ENCODE results near the gene BEND7. TPM values are rescaled to one million over a fixed set of nuclear protein-coding genes. Genes with fewer than 3 reads are reported as not detected.

BEND7 gene
- total and polyA plus RNA-seq, 8 donors = 4.6 to 32.1 (median 21.0) TPM

DNA sequence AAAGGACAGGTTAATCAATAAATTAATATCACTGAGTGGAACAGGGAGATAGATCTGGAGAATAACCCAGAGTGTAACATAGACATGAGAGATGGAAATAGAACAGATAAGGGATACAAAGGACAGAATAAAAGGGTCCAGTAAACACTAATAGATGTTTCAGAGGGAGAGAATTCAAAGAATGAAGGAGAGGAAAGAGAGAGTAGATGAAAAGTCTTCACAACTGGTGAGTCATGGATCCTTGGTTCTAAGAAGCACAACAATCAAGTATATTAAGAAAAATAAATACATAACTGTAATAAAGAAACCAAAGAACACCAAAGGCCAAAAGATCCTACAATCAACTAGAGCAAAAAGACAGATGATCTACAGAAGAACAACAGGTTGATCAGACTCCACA, 66.3 kb downstream of the BEND7 start:
- Histone ChIP-seq H3K9me3 (no peaks in the 10 kb centered on the region), H3K27ac (no peak overlapping the region), H3K4me1 (no peaks in the 10 kb centered on the region), H3K4me3 (no peak overlapping the region), H3K27me3 (no peaks in the 10 kb centered on the region), H3K36me3 (peaks cover 0 to 39% (median 11%) of the 10 kb centered on the region in 4 donors)
- no peak for DNase-seq
- TF ChIP-seq CTCF (IDR thresholded peaks at IDR 0.05) = no peak
- no peak for TF ChIP-seq EP300 (IDR thresholded peaks at IDR 0.05)
- TF ChIP-seq POLR2AphosphoS5 (IDR thresholded peaks at IDR 0.05) = no peak
- intact Hi-C loops (cut with DNase I; ENCODE audit: low total_unique reads) = no loop called here

- DNase-seq = no peak
- intact Hi-C loops (cut with DNase I; ENCODE audit: low total_unique reads) = no loop called here
- no peaks in the 10 kb centered on the region for H3K9me3 ChIP-seq
Observed at GRCh38 chr10:13458687-13459012, 70.2 kb downstream of the BEND7 start.

GRCh38 chr10:13457958-13458686, 70.7 kb downstream of the BEND7 start:
- intact Hi-C loops (cut with DNase I; ENCODE audit: low total_unique reads) = no loop called here

More at GRCh38 chr10:13458687-13459012, 70.2 kb downstream of the BEND7 start:
- Histone ChIP-seq H3K27ac (no peak overlapping the region), H3K4me3 (no peak overlapping the region), H3K36me3 (peaks cover 0 to 42% (median 5%) of the 10 kb centered on the region in 4 donors), H3K4me1 (no peaks in the 10 kb centered on the region), H3K27me3 (no peaks in the 10 kb centered on the region)
- TF ChIP-seq POLR2A (IDR thresholded peaks at IDR 0.05) (no peak), EP300 (IDR thresholded peaks at IDR 0.05) (no peak), POLR2AphosphoS5 (IDR thresholded peaks at IDR 0.05) (no peak), CTCF (IDR thresholded peaks at IDR 0.05) (no peak)
- 81 to 97% (median 93%) methylated on average over 4 of the region's 4 CpGs for WGBS, 5 donors

DNA sequence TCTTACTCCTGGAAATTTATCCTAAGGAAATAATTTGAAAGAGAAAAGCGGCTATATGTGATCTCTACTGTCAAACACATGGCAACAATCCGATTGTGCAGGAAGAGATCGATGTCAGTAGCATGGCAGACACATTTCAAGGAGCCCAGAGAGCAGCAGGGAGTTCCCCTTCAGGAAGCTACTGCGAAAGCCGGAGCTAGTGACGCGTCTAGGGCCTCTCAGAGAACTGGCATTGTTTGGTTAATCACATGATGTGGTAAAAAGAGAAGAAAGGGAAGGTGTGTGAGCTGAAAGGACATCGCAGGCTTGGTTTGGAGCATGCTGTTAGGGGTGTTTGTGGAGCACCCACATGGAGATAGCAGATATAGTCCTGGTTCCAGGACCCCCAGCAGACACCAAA, 74.9 kb downstream of the BEND7 start:
- H3K27me3 ChIP-seq = no peaks in the 10 kb centered on the region
- no peak overlapping the region for H3K4me3 ChIP-seq
- no peaks in the 10 kb centered on the region for H3K9me3 ChIP-seq
- no peaks in the 10 kb centered on the region for H3K4me1 ChIP-seq
- no peak for TF ChIP-seq EP300 (IDR thresholded peaks at IDR 0.05)
- no peak for TF ChIP-seq CTCF (IDR thresholded peaks at IDR 0.05)
- TF ChIP-seq POLR2A (IDR thresholded peaks at IDR 0.05) = no peak
- H3K27ac ChIP-seq = no peak overlapping the region
- DNase-seq = peak in 1 of 2 donors; percentile 16
- intact Hi-C loops (cut with DNase I; ENCODE audit: low total_unique reads) = no loop called here
- H3K36me3 ChIP-seq = peaks cover 0 to 31% (median 10%) of the 10 kb centered on the region in 4 donors
- 58 to 79% (median 71%) methylated on average over 8 of the region's 8 CpGs for WGBS, 5 donors

More at GRCh38 chr10:13457958-13458686, 70.7 kb downstream of the BEND7 start:
- H3K27me3 ChIP-seq = no peaks in the 10 kb centered on the region
- no peak for TF ChIP-seq CTCF (IDR thresholded peaks at IDR 0.05)
- TF ChIP-seq EP300 (IDR thresholded peaks at IDR 0.05) = no peak
- no peak for TF ChIP-seq POLR2A (IDR thresholded peaks at IDR 0.05)
- no peak for TF ChIP-seq POLR2AphosphoS5 (IDR thresholded peaks at IDR 0.05)
- 78 to 87% (median 85%) methylated on average over 13 of the region's 13 CpGs for WGBS, 5 donors
- H3K36me3 ChIP-seq = peaks cover 0 to 42% (median 4%) of the 10 kb centered on the region in 4 donors
- no peak overlapping the region for H3K27ac ChIP-seq
- H3K4me1 ChIP-seq = no peaks in the 10 kb centered on the region
- DNase-seq = no peak
- no peak overlapping the region for H3K4me3 ChIP-seq
- no peaks in the 10 kb centered on the region for H3K9me3 ChIP-seq

Measured in stomach (tissue), 9 donors.